Chondrocyte (in vitro differentiated cells): Measurements from ENCODE around the gene SH3RF2. TPM values are rescaled to one million over a fixed set of nuclear protein-coding genes. Genes with fewer than 3 reads are reported as not detected.

Experiments used
- DNase-seq: peaks from one replicate; pipeline ENCODE4 v3.0.0; 2021; ENCODE audit warnings: mixed read lengths, low spot score
- H3K27ac Mint-ChIP-seq: one replicate; pipeline ENCODE4 v1.8.0; 2021; ENCODE audit warnings: mild to moderate bottlenecking, moderate library complexity, mixed read lengths; ENCODE audit not compliant: unreplicated experiment
- H3K27me3 Mint-ChIP-seq: 2 replicates; pipeline ENCODE4 v1.8.0; 2021; ENCODE audit warnings: low read depth, mixed read lengths
- H3K36me3 Mint-ChIP-seq: 2 replicates; pipeline ENCODE4 v1.8.0; 2021; ENCODE audit warnings: low read depth, mixed read lengths
- H3K4me1 Mint-ChIP-seq: 2 replicates; pipeline ENCODE4 v1.8.0; 2021; ENCODE audit warnings: low read depth, mild to moderate bottlenecking, mixed read lengths
- H3K4me3 Mint-ChIP-seq: one replicate; pipeline ENCODE4 v1.8.0; 2021; ENCODE audit warnings: mild to moderate bottlenecking, moderate library complexity, mixed read lengths; ENCODE audit not compliant: unreplicated experiment
- H3K9me3 Mint-ChIP-seq: 2 replicates; pipeline ENCODE4 v1.8.0; 2021; ENCODE audit warnings: low read depth, mixed read lengths
- CTCF ChIP-seq: fragments of 200-600 bp; sonication (generic); IDR thresholded peaks from 2 replicates; pipeline ENCODE4 v1.5.0; 2021; ENCODE audit warnings: antibody characterized with exemption, mild to moderate bottlenecking, moderate library complexity
- total RNA-seq: library from RNA; stranded (reverse); gene quantifications from 3 replicates; pipeline ENCODE4 v1.2.1, GENCODE V29; 2021

SH3RF2 gene
- total RNA-seq, 1 donor from 2014 or later: 0.42 TPM

DNA sequence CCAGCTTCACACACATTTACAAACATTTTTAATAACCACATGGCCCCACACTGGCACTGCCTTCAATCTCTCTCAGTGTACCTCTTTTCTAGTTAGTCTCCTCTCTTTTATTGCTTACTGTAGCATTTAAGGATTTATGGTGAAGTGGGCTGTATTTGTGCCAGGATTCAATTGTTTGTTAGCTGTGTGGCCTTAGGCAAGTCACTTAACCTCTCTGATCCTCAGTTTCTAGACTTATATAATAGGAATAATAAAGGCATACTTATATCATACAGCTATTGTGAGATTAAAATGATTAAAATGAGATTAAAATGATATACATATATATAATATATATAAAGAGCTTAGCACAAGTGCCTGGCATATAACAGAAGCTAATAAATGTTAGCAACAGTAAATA, 6.4 kb downstream of the SH3RF2 start:
- no peaks in the 10 kb centered on the region for H3K27me3 Mint-ChIP-seq
- H3K4me1 Mint-ChIP-seq: peaks cover 21% of the 10 kb centered on the region
- H3K9me3 Mint-ChIP-seq: no peaks in the 10 kb centered on the region

DNA sequence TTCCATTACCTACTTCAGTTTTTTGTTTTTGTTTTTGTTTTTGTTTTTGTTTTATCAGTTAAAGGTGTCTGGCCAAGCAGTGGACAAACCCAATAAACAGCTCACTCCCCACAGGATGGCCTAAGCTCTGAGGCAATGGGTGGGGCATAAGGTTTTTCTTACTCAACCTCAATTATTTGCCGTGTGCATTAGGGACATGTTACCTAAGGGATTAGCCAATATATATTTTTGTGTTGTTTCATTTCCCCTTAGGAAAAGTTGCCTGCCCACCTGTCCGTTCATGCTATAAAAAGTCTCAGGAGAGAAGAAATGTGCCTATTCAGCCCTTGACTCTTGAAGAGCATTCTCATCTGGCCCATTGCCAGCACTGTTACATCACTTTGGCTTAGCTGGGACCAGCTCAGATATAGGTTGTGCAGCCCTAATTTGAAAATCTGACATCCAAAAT, 7.3 kb downstream of the SH3RF2 start:
- Mint-ChIP-seq H3K4me1 (peaks cover 18% of the 10 kb centered on the region), H3K27me3 (no peaks in the 10 kb centered on the region), H3K27ac (no peak overlapping the region), H3K9me3 (no peaks in the 10 kb centered on the region), H3K36me3 (no peaks in the 10 kb centered on the region), H3K4me3 (no peak overlapping the region)
- DNase-seq: no peak
- TF ChIP-seq CTCF: no peak

More for the DNA sequence above, 6.4 kb downstream of the SH3RF2 start:
- no peak overlapping the region for H3K27ac Mint-ChIP-seq
- DNase-seq: no peak
- no peaks in the 10 kb centered on the region for H3K36me3 Mint-ChIP-seq
- no peak for TF ChIP-seq CTCF
- H3K4me3 Mint-ChIP-seq: no peak overlapping the region

DNA sequence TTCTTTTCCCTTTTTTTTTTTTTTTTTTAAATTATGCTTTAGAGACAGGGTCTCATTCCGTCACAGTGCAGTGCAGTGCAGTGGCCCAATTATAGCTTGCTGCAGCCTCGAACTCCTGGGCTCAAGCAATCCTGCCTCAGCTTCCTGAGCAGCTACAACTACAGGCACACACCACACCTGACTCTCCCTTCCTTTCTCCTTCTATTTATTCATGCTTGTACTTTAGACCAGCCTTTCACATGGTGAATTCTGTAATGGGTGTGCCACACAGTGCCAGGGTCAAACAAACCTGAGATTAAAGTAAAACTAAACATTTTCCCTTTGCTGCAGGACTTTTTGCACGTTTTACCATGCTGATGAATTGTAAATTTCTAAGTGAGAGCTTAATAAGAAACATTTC, 8.0 kb downstream of the SH3RF2 start:
- H3K4me1 Mint-ChIP-seq: peaks cover 17% of the 10 kb centered on the region

DNA sequence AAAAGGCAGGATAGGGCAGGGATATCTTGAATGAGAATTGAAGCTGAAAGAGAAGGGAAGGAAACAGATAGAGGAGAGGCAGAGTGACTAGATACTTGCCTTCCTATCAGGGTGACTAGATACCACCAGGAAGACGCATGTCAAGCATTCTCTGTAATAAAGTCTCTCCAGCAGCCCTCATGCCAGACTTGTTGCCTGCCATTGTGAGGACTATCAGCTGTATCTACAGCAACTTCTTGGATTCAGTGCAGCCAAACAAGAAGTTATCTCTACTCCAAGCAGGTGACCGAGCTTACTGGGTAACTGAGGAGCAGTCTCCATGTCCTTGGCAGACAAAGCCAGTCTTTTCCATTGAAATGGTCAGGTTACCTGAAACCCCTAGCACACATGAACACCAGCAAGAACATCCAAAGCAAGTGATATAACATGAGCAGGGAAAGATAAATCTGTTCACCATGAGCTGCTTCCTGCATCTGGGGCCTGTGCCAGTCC, 9.3 kb downstream of the SH3RF2 start:
- Mint-ChIP-seq H3K27ac (no peak overlapping the region), H3K27me3 (no peaks in the 10 kb centered on the region), H3K9me3 (no peaks in the 10 kb centered on the region)

More for the DNA sequence above, 8.0 kb downstream of the SH3RF2 start:
- Mint-ChIP-seq H3K27me3 (no peaks in the 10 kb centered on the region), H3K4me3 (no peak overlapping the region), H3K9me3 (no peaks in the 10 kb centered on the region), H3K27ac (no peak overlapping the region), H3K36me3 (no peaks in the 10 kb centered on the region)
- DNase-seq: no peak
- no peak for TF ChIP-seq CTCF

GRCh38 chr5:145946112-145946861, 9.9 kb downstream of the SH3RF2 start:
- Mint-ChIP-seq H3K36me3 (no peaks in the 10 kb centered on the region), H3K27ac (peak overlapping the region; percentile 69), H3K9me3 (no peaks in the 10 kb centered on the region), H3K4me3 (no peak overlapping the region), H3K4me1 (peaks cover 17% of the 10 kb centered on the region), H3K27me3 (no peaks in the 10 kb centered on the region)
- DNase-seq: no peak
- no peak for TF ChIP-seq CTCF

More for the DNA sequence above, 9.3 kb downstream of the SH3RF2 start:
- peaks cover 17% of the 10 kb centered on the region for H3K4me1 Mint-ChIP-seq
- no peak for DNase-seq
- H3K36me3 Mint-ChIP-seq: no peaks in the 10 kb centered on the region
- H3K4me3 Mint-ChIP-seq: no peak overlapping the region
- no peak for TF ChIP-seq CTCF
